SK-N-MC (cell line): ENCODE data around the gene ABCG5.

Experiments
- DNase-seq: peaks from one replicate; pipeline ENCODE4 v3.0.0-alpha.2; 2011; ENCODE audit warnings: low read depth, low spot score
- H3K27ac ChIP-seq: fragments of 200-600 bp; sonication (generic); 2 replicates; pipeline ENCODE4 v1.5.1; 2016; ENCODE audit warnings: mixed run types
- H3K36me3 ChIP-seq: fragments of 200-600 bp; sonication (generic); 2 replicates; pipeline ENCODE4 v1.6.1; 2017; ENCODE audit warnings: antibody characterized with exemption, low read length, mixed read lengths; ENCODE audit not compliant: insufficient read depth
- H3K4me3 ChIP-seq: fragments of 200-600 bp; sonication (generic); 2 replicates; pipeline ENCODE4 v1.5.1; 2016
- H3K9ac ChIP-seq: fragments of 200-600 bp; sonication (generic); 2 replicates; pipeline ENCODE4 v1.8.0; 2017; ENCODE audit warnings: mixed run types, mixed read lengths; ENCODE audit not compliant: insufficient read length
- H3K9me3 ChIP-seq: fragments of 200-600 bp; sonication (generic); 2 replicates; pipeline ENCODE4 v1.6.1; 2017; ENCODE audit warnings: low read depth, mild to moderate bottlenecking, antibody characterized with exemption, low read length, moderate library complexity, mixed read lengths
- EZH2 ChIP-seq: fragments of 200-600 bp; sonication (generic); IDR thresholded peaks from one replicate; pipeline ENCODE4 v1.6.1; 2017; ENCODE audit warnings: antibody characterized with exemption
- FOXP2 ChIP-seq: optimal IDR thresholded peaks from 2 replicates; pipeline ENCODE3; 2011; ENCODE audit warnings: mild to moderate bottlenecking, moderate library complexity; ENCODE audit not compliant: insufficient read depth; ENCODE audit errors: extremely low read length, control extremely low read depth
- POLR2AphosphoS5 ChIP-seq: IDR thresholded peaks from 2 replicates; pipeline ENCODE4 v1.6.1; 2012; ENCODE audit warnings: mild to moderate bottlenecking, low read depth, low read length, borderline replicate concordance

Gene ABCG5

GRCh38 chr2:43810888-43811287 lies 27.8 kb downstream of the ABCG5 start:
- Histone ChIP-seq H3K4me3 (no peak overlapping the region), H3K9ac (no peak overlapping the region), H3K36me3 (no peaks in the 10 kb centered on the region; the same call in 1 of the 2 replicates), H3K27ac (no peak overlapping the region), H3K9me3 (no peaks in the 10 kb centered on the region)
- no peak for TF ChIP-seq FOXP2
- no peak for TF ChIP-seq POLR2AphosphoS5
- no peak for TF ChIP-seq EZH2
- DNase-seq, result no peak

GRCh38 chr2:43810452-43810851 lies 28.2 kb downstream of the ABCG5 start:
- H3K36me3 ChIP-seq, result peaks cover 2% of the 10 kb centered on the region
- no peak for TF ChIP-seq EZH2
- no peak for DNase-seq
- H3K27ac ChIP-seq, result no peak overlapping the region
- no peaks in the 10 kb centered on the region for H3K9me3 ChIP-seq
- H3K9ac ChIP-seq, result no peak overlapping the region
- no peak overlapping the region for H3K4me3 ChIP-seq

- no peak for DNase-seq
- H3K4me3 ChIP-seq, result no peak overlapping the region
- no peak overlapping the region for H3K27ac ChIP-seq
- no peak overlapping the region for H3K9ac ChIP-seq
- no peaks in the 10 kb centered on the region for H3K9me3 ChIP-seq
- no peak for TF ChIP-seq FOXP2
- no peak for TF ChIP-seq EZH2
- TF ChIP-seq POLR2AphosphoS5, result no peak
- H3K36me3 ChIP-seq, result peaks cover 3% of the 10 kb centered on the region
Measured at GRCh38 chr2:43806719-43807031, 32.0 kb downstream of the ABCG5 start.

- no peak for DNase-seq
- Histone ChIP-seq H3K27ac (no peak overlapping the region), H3K9ac (no peak overlapping the region), H3K4me3 (no peak overlapping the region), H3K36me3 (peaks cover 3% of the 10 kb centered on the region), H3K9me3 (no peaks in the 10 kb centered on the region)
- TF ChIP-seq FOXP2 (no peak), POLR2AphosphoS5 (no peak), EZH2 (no peak)
Measured at GRCh38 chr2:43803113-43803512, 35.5 kb downstream of the ABCG5 start.

GRCh38 chr2:43802135-43802534 lies 36.5 kb downstream of the ABCG5 start:
- no peak for DNase-seq
- no peak for TF ChIP-seq FOXP2
- Histone ChIP-seq H3K4me3 (no peak overlapping the region), H3K9me3 (no peaks in the 10 kb centered on the region), H3K27ac (no peak overlapping the region), H3K36me3 (peaks cover 3% of the 10 kb centered on the region), H3K9ac (no peak overlapping the region)

GRCh38 chr2:43800894-43801293 lies 37.7 kb downstream of the ABCG5 start:
- no peak overlapping the region for H3K9ac ChIP-seq
- no peak for DNase-seq
- TF ChIP-seq POLR2AphosphoS5, result no peak
- TF ChIP-seq FOXP2, result no peak
- TF ChIP-seq EZH2, result no peak
- no peak overlapping the region for H3K27ac ChIP-seq
- peaks cover 3% of the 10 kb centered on the region for H3K36me3 ChIP-seq
- H3K4me3 ChIP-seq, result no peak overlapping the region
- no peaks in the 10 kb centered on the region for H3K9me3 ChIP-seq

GRCh38 chr2:43798300-43798699 lies 40.3 kb downstream of the ABCG5 start:
- no peak for TF ChIP-seq EZH2
- no peak for TF ChIP-seq FOXP2
- no peak for TF ChIP-seq POLR2AphosphoS5
- no peaks in the 10 kb centered on the region for H3K9me3 ChIP-seq
- DNase-seq, result no peak
- H3K36me3 ChIP-seq, result no peaks in the 10 kb centered on the region
- H3K4me3 ChIP-seq, result no peak overlapping the region
- no peak overlapping the region for H3K9ac ChIP-seq
- no peak overlapping the region for H3K27ac ChIP-seq

GRCh38 chr2:43796206-43796605 lies 42.4 kb downstream of the ABCG5 start:
- Histone ChIP-seq H3K36me3 (no peaks in the 10 kb centered on the region; the same call in 1 of the 2 replicates), H3K4me3 (no peak overlapping the region), H3K9ac (no peak overlapping the region), H3K27ac (no peak overlapping the region), H3K9me3 (no peaks in the 10 kb centered on the region)
- DNase-seq, result no peak
- TF ChIP-seq POLR2AphosphoS5, result no peak
- no peak for TF ChIP-seq FOXP2
- TF ChIP-seq EZH2, result no peak

GRCh38 chr2:43794956-43795355 lies 43.7 kb downstream of the ABCG5 start:
- TF ChIP-seq EZH2 (no peak), POLR2AphosphoS5 (no peak), FOXP2 (no peak)

More at GRCh38 chr2:43794956-43795355, 43.7 kb downstream of the ABCG5 start:
- Histone ChIP-seq H3K9ac (no peak overlapping the region), H3K27ac (no peak overlapping the region), H3K36me3 (no peaks in the 10 kb centered on the region; the same call in 1 of the 2 replicates), H3K4me3 (no peak overlapping the region), H3K9me3 (no peaks in the 10 kb centered on the region)
- no peak for DNase-seq
